OCI-LY7 (cell line): ENCODE data around the gene GNLY. TPM values are rescaled to one million over a fixed set of nuclear protein-coding genes. Genes with fewer than 3 reads are reported as not detected.

Source experiments
- BruUV-seq: library from RNA; stranded (reverse); fragments of 400-500 nt; replicated peaks from 2 replicates; lab custom pipeline; 2021; lab: Mats Ljungman, UMichigan
- CTCF ChIA-PET: fragments of 300-600 bp; sonication (Branson Sonifier 250); formaldehyde crosslinking; loops from one replicate; lab custom pipeline; 2022; ENCODE audit warnings: antibody characterized with exemption; ENCODE audit not compliant: unreplicated experiment; lab: Charles Lee
- POLR2A ChIA-PET: fragments of 300-600 bp; sonication (Branson Sonifier 250); formaldehyde crosslinking; loops from one replicate; lab custom pipeline; 2022; ENCODE audit warnings: antibody characterized with exemption; lab: Charles Lee
- DNase-seq: peaks from one replicate; pipeline ENCODE4 v3.0.0-alpha.2; 2015; ENCODE audit warnings: low spot score
- H2AFZ ChIP-seq: fragments of 200-600 bp; sonication (generic), shearing (Covaris generic); 2 replicates; pipeline ENCODE4 v1.6.1; 2014; ENCODE audit warnings: mild to moderate bottlenecking, antibody characterized with exemption, low read length, moderate library complexity
- H3K27ac ChIP-seq: fragments of 200-600 bp; sonication (generic); 2 replicates; pipeline ENCODE4 v1.5.1; 2014; ENCODE audit warnings: mixed run types, low read depth, mild to moderate bottlenecking, moderate library complexity, low read length, inconsistent platforms; ENCODE audit not compliant: poor library complexity, severe bottlenecking
- H3K36me3 ChIP-seq: fragments of 200-600 bp; sonication (generic); 2 replicates; pipeline ENCODE4 v1.6.1; 2014; ENCODE audit warnings: mild to moderate bottlenecking, antibody characterized with exemption, low read length, moderate library complexity, mixed read lengths; ENCODE audit not compliant: insufficient read depth
- H3K4me1 ChIP-seq: fragments of 200-600 bp; sonication (generic); 2 replicates; pipeline ENCODE4 v1.5.1; 2014; ENCODE audit warnings: mild to moderate bottlenecking, low read length; ENCODE audit not compliant: insufficient read depth, poor library complexity, severe bottlenecking
- H3K4me2 ChIP-seq: fragments of 200-600 bp; sonication (generic); 2 replicates; pipeline ENCODE4 v1.6.1; 2014; ENCODE audit warnings: mild to moderate bottlenecking, low read length
- H3K4me3 ChIP-seq: fragments of 200-600 bp; sonication (generic); 2 replicates; pipeline ENCODE4 v1.5.1; 2014; ENCODE audit warnings: mild to moderate bottlenecking, low read depth, low read length; ENCODE audit not compliant: poor library complexity, severe bottlenecking
- H3K79me2 ChIP-seq: fragments of 200-600 bp; sonication (generic); 2 replicates; pipeline ENCODE4 v1.6.1; 2016; ENCODE audit warnings: low read depth, mild to moderate bottlenecking, low read length, moderate library complexity, mixed read lengths; ENCODE audit not compliant: insufficient read depth
- H3K9me2 ChIP-seq: fragments of 200-600 bp; sonication (generic); 2 replicates; pipeline ENCODE4 v1.6.1; 2016; ENCODE audit warnings: mild to moderate bottlenecking, low read length, mixed read lengths; ENCODE audit not compliant: insufficient read depth
- H3K9me3 ChIP-seq: fragments of 200-600 bp; sonication (generic); 2 replicates; pipeline ENCODE4 v1.6.1; 2014; ENCODE audit warnings: mild to moderate bottlenecking, mixed run types, low read length, mixed read lengths
- H4K20me1 ChIP-seq: fragments of 200-600 bp; sonication (generic); 2 replicates; pipeline ENCODE4 v1.6.1; 2014; ENCODE audit warnings: mild to moderate bottlenecking, antibody characterized with exemption, low read length, moderate library complexity, mixed read lengths; ENCODE audit not compliant: insufficient read depth
- EZH2phosphoT487 ChIP-seq: fragments of 200-600 bp; sonication (generic); IDR thresholded peaks from 2 replicates; pipeline ENCODE4 v1.6.1; 2018; ENCODE audit warnings: low read depth, borderline replicate concordance, mild to moderate bottlenecking, mixed run types, antibody characterized with exemption, low read length, moderate library complexity, mixed read lengths
- intact Hi-C: fragments of 100-400 bp; cut with micrococcal nuclease; formaldehyde crosslinking; loops from one replicate; pipeline ENCODE4 v1.10.0; 2022; ENCODE audit not compliant: unreplicated experiment
- total RNA-seq, 2 experiments: library from RNA; depleted of rRNA in 1 of 2; stranded (reverse); fragments of >200 nt in 1 of 2; shearing (Covaris generic) in 1 of 2; gene quantifications; 2 replicates each; pipeline ENCODE4 v1.2.3, GENCODE V29; 2014 to 2022
- TF ChIP-seq, protein P1 (sequence below): fragments of 200-600 bp; sonication (generic); conservative IDR thresholded peaks from 2 replicates; pipeline ENCODE4 v1.5.1; 2014; ENCODE audit warnings: mild to moderate bottlenecking, antibody characterized with exemption, low read length, moderate library complexity, mixed read lengths

GNLY gene
- total RNA-seq, 2 experiments from 2014 or later, result not detected

DNA sequence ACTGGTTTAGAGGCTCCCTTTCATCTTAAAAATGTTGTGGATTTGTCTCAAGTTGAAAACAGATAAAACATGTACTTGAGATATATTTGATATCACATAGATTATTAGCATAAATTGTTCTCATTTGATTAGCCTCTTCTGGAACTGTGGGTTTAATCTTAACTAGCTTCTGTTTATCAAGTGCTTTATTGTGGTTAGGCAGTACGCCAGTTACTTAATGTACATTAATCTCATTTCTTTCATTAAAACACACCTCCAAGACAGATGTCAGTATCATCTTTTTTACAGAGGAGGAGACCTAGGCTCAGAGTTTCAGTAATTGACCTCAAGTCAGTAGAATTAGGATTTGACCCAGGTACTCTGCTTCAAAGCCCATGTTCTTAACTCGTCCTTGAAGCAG lies 48.0 kb upstream of the GNLY start:
- H3K9me2 ChIP-seq, result no peaks in the 10 kb centered on the region
- TF ChIP-seq, protein P1, sequence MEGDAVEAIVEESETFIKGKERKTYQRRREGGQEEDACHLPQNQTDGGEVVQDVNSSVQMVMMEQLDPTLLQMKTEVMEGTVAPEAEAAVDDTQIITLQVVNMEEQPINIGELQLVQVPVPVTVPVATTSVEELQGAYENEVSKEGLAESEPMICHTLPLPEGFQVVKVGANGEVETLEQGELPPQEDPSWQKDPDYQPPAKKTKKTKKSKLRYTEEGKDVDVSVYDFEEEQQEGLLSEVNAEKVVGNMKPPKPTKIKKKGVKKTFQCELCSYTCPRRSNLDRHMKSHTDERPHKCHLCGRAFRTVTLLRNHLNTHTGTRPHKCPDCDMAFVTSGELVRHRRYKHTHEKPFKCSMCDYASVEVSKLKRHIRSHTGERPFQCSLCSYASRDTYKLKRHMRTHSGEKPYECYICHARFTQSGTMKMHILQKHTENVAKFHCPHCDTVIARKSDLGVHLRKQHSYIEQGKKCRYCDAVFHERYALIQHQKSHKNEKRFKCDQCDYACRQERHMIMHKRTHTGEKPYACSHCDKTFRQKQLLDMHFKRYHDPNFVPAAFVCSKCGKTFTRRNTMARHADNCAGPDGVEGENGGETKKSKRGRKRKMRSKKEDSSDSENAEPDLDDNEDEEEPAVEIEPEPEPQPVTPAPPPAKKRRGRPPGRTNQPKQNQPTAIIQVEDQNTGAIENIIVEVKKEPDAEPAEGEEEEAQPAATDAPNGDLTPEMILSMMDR, result no peak
- TF ChIP-seq EZH2phosphoT487, result no peak
- no TSS peak for BruUV-seq
- H3K4me3 ChIP-seq, result no peak overlapping the region
- H2AFZ ChIP-seq, result no peak overlapping the region
- no peak overlapping the region for H3K27ac ChIP-seq
- DNase-seq, result no peak
- POLR2A ChIA-PET, result no interaction called here
- intact Hi-C loops, result no loop called here
- no peaks in the 10 kb centered on the region for H3K9me3 ChIP-seq
- no peak overlapping the region for H3K4me2 ChIP-seq
- peaks cover 97% of the 10 kb centered on the region for H3K36me3 ChIP-seq
- no peaks in the 10 kb centered on the region for H3K4me1 ChIP-seq
- H4K20me1 ChIP-seq, result no peaks in the 10 kb centered on the region
- CTCF ChIA-PET, result interaction anchor here (1.3 kb wide), 1 partner anchor 9 kb away, joined by 3 read pairs; no protein-coding TSS in a partner anchor
- no peaks in the 10 kb centered on the region for H3K79me2 ChIP-seq

DNA sequence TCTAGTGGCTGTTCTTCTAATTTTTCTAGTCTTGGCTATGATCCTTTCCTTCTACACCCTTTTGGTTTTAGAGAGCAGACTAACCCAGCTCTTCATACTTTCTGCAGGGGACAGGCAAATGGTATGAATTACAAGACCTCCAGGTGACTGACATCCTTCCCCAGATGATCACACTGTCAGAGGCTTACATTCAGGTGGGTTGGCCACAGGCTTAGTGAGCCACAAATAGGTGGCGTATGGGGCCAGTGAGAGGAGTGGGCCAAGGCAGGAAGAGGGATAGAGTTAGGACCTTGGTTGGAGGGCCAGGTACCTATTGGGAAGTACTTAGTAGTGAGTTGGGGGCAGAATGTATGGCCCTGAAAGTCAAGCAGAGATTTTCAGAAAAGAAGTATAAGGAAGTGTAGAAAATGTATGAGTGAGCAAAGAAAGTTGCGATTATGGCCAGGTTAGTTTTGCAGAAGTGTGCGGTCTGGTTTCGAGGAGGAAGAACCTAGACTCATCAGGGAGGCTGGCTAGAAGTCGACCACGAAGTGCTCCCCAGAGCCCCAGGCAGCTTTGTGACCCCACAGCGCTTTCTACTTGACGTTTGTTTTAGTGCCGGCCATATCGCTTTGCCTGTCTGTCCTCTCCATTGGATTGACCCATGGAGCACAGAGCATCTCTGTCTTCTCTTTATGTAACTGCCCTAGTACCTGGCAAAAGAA lies 46.2 kb upstream of the GNLY start:
- H3K9me2 ChIP-seq, result no peaks in the 10 kb centered on the region
- H3K36me3 ChIP-seq, result peaks cover 97% of the 10 kb centered on the region
- H3K4me3 ChIP-seq, result no peak overlapping the region
- no peak overlapping the region for H3K4me2 ChIP-seq
- CTCF ChIA-PET, result interaction anchor here (1.6 kb wide), 1 partner anchor 11 kb away, joined by 3 read pairs; no protein-coding TSS in a partner anchor
- POLR2A ChIA-PET, result no interaction called here
- no peaks in the 10 kb centered on the region for H3K79me2 ChIP-seq
- H3K27ac ChIP-seq, result no peak overlapping the region
- no peak for TF ChIP-seq EZH2phosphoT487
- TF ChIP-seq, protein P1, result no peak
- H3K9me3 ChIP-seq, result no peaks in the 10 kb centered on the region
- no peak overlapping the region for H2AFZ ChIP-seq
- no peaks in the 10 kb centered on the region for H3K4me1 ChIP-seq
- no TSS peak for BruUV-seq
- DNase-seq, result no peak
- intact Hi-C loops, result no loop called here
- no peaks in the 10 kb centered on the region for H4K20me1 ChIP-seq

DNA sequence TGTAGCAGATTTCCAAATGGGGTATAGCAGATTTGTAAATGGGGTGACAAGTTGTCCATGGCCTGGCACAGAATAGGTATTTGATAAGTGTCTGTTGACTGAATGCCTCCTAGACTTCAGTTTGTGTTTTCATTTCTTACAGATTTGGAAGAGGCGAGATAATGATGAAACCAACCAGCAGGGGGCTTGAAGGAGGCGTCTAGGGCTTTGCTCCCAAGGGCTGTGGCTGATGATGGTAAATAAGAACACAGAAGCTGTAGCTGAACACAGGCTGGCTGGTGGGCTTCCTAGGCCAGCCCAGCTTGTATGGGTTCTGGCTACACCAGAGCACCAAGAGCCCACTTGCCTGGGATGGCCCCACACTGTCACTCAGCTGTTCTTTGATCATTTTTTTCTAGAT lies 45.5 kb upstream of the GNLY start:
- Histone ChIP-seq H2AFZ (no peak overlapping the region), H3K79me2 (no peaks in the 10 kb centered on the region), H3K9me2 (no peaks in the 10 kb centered on the region), H3K27ac (no peak overlapping the region), H3K9me3 (no peaks in the 10 kb centered on the region), H3K36me3 (peaks cover 97% of the 10 kb centered on the region), H3K4me3 (no peak overlapping the region), H4K20me1 (no peaks in the 10 kb centered on the region), H3K4me1 (no peaks in the 10 kb centered on the region), H3K4me2 (no peak overlapping the region)
- POLR2A ChIA-PET, result no interaction called here
- intact Hi-C loops, result no loop called here
- no TSS peak for BruUV-seq
- peak; percentile 32 for DNase-seq
- TF ChIP-seq, protein P1, result peak; percentile 75
- TF ChIP-seq EZH2phosphoT487, result no peak
- CTCF ChIA-PET, result interaction anchor here (0.6 to 1.6 kb wide), 2 partner anchors 11 to 193 kb away, joined by 3 to 5 read pairs; no protein-coding TSS in a partner anchor
